ENCODE data around the gene TRIM77. TPM values are rescaled to one million over a fixed set of nuclear protein-coding genes. Genes with fewer than 3 reads are reported as not detected.
"Not testable (repeated sequence)": the region's sequence is repeated elsewhere in the genome, so short reads cannot be mapped to it uniquely, and the experiment has no call there.

TRIM77 gene
- total and polyA plus RNA-seq, 2 donors (not counting 1 experiment from before 2014, with no cell fraction given), result not detected

- H2AFZ ChIP-seq (ENCODE audit: low read length), result no peak overlapping the region
- no peak overlapping the region for H3K27ac ChIP-seq (ENCODE audit: insufficient read depth, low read length)
- DNase-seq (ENCODE audit: low read depth in 2 of 2), result no peak
- no peak overlapping the region for H3K4me3 ChIP-seq (replicated peaks in 1 of 4; ENCODE audit: control extremely low read depth in 1 of 4, insufficient read depth in 1 of 4, low read depth in 3 of 4, low read length in 4 of 4)
- no peaks in the 10 kb centered on the region for H3K36me3 ChIP-seq (ENCODE audit: control insufficient read depth, insufficient read depth, low read length)
- H4K20me1 ChIP-seq (ENCODE audit: control insufficient read depth, extremely low read depth, insufficient read depth, low read length), result no peaks in the 10 kb centered on the region
- no peaks in the 10 kb centered on the region for H3K4me1 ChIP-seq (ENCODE audit: control insufficient read depth, extremely low read depth, insufficient read depth, low read length)
- H3K9ac ChIP-seq (ENCODE audit: insufficient read depth, low read length), result no peak overlapping the region
- no peaks in the 10 kb centered on the region for H3K27me3 ChIP-seq (ENCODE audit: control insufficient read depth, insufficient read depth, low read length)
- no peaks in the 10 kb centered on the region for H3K9me3 ChIP-seq (ENCODE audit: control insufficient read depth, insufficient read depth, low read depth, low read length)
- no peaks in the 10 kb centered on the region for H3K79me2 ChIP-seq (ENCODE audit: control insufficient read depth, insufficient read depth, low read length)
- no peak for TF ChIP-seq EZH2 (IDR thresholded peaks at IDR 0.05; ENCODE audit: low read length, missing control alignments)
- no peak for TF ChIP-seq CTCF (conservative IDR thresholded peaks at IDR 0.05 in 1 of 2, IDR thresholded peaks at IDR 0.05 in 1 of 2; ENCODE audit: low read depth in 1 of 2, low read length in 2 of 2)
- no peak overlapping the region for H3K4me2 ChIP-seq (ENCODE audit: extremely low read depth, insufficient read depth, low read length)
Observed at GRCh38 chr11:89736566-89736965, 26.5 kb downstream of the TRIM77 start.

GRCh38 chr11:89737116-89737515, 27.0 kb downstream of the TRIM77 start:
- Histone ChIP-seq H3K4me1 (ENCODE audit: control insufficient read depth, extremely low read depth, insufficient read depth, low read length) (no peaks in the 10 kb centered on the region), H3K36me3 (ENCODE audit: control insufficient read depth, insufficient read depth, low read length) (no peaks in the 10 kb centered on the region), H3K4me2 (ENCODE audit: extremely low read depth, insufficient read depth, low read length) (no peak overlapping the region), H3K9ac (ENCODE audit: insufficient read depth, low read length) (no peak overlapping the region), H3K4me3 (replicated peaks in 1 of 4; ENCODE audit: control extremely low read depth in 1 of 4, insufficient read depth in 1 of 4, low read depth in 3 of 4, low read length in 4 of 4) (no peak overlapping the region), H3K27ac (ENCODE audit: insufficient read depth, low read length) (no peak overlapping the region), H2AFZ (ENCODE audit: low read length) (no peak overlapping the region), H3K79me2 (ENCODE audit: control insufficient read depth, insufficient read depth, low read length) (no peaks in the 10 kb centered on the region), H4K20me1 (ENCODE audit: control insufficient read depth, extremely low read depth, insufficient read depth, low read length) (no peaks in the 10 kb centered on the region), H3K27me3 (ENCODE audit: control insufficient read depth, insufficient read depth, low read length) (no peaks in the 10 kb centered on the region), H3K9me3 (ENCODE audit: control insufficient read depth, insufficient read depth, low read depth, low read length) (no peaks in the 10 kb centered on the region)
- TF ChIP-seq CTCF (conservative IDR thresholded peaks at IDR 0.05 in 1 of 2, IDR thresholded peaks at IDR 0.05 in 1 of 2; ENCODE audit: low read depth in 1 of 2, low read length in 2 of 2) (no peak), EZH2 (IDR thresholded peaks at IDR 0.05; ENCODE audit: low read length, missing control alignments) (no peak)
- DNase-seq (ENCODE audit: low read depth in 2 of 2), result no peak

DNA sequence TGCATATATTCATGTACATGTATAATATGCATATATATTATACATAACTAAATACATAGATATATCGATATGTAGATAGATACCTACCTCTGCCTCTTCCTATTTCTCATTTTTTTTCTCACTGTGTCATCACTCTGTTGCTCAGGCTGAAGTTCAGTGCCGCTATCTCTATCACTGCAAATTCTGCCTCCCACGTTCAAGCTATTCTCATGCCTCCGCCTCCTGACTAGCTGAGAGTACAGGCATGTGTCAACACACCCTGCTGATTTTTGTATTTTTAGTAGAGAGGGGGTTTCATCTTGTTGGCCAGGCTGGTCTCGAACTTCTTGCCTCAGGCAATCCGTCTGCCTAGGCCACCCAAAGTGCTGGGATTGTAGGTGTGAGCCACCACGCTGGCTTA, 31.3 kb downstream of the TRIM77 start:
- not testable (repeated sequence) for H3K4me3 ChIP-seq (replicated peaks in 1 of 4; ENCODE audit: control extremely low read depth in 1 of 4, insufficient read depth in 1 of 4, low read depth in 3 of 4, low read length in 4 of 4); H3K36me3 ChIP-seq (ENCODE audit: control insufficient read depth, insufficient read depth, low read length); H3K4me2 ChIP-seq (ENCODE audit: extremely low read depth, insufficient read depth, low read length); H4K20me1 ChIP-seq (ENCODE audit: control insufficient read depth, extremely low read depth, insufficient read depth, low read length); H3K9ac ChIP-seq (ENCODE audit: insufficient read depth, low read length); H3K79me2 ChIP-seq (ENCODE audit: control insufficient read depth, insufficient read depth, low read length); H2AFZ ChIP-seq (ENCODE audit: low read length); H3K4me1 ChIP-seq (ENCODE audit: control insufficient read depth, extremely low read depth, insufficient read depth, low read length); H3K27me3 ChIP-seq (ENCODE audit: control insufficient read depth, insufficient read depth, low read length); H3K27ac ChIP-seq (ENCODE audit: insufficient read depth, low read length); H3K9me3 ChIP-seq (ENCODE audit: control insufficient read depth, insufficient read depth, low read depth, low read length); DNase-seq (ENCODE audit: low read depth in 2 of 2)

DNA sequence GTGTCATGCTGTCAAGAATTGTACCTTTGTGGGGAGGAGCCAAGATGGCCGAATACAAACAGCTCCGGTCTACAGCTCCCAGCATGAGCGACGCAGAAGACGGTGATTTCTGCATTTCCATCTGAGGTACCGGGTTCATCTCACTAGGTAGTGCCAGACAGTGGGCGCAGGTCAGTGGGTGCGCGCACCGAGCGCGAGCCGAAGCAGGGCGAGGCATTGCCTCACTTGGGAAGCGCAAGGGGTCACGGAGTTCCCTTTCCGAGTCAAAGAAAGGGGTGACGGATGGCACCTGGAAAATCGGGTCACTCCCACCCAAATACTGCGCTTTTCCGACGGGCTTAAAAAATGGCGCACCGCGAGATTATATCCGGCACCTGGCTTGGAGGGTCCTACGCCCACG, 34.1 kb downstream of the TRIM77 start:
- not testable (repeated sequence) for DNase-seq (ENCODE audit: low read depth in 2 of 2); H3K79me2 ChIP-seq (ENCODE audit: control insufficient read depth, insufficient read depth, low read length); H3K27ac ChIP-seq (ENCODE audit: insufficient read depth, low read length)

GRCh38 chr11:89750822-89751221, 40.7 kb downstream of the TRIM77 start:
- not testable (repeated sequence) for H3K4me3 ChIP-seq (replicated peaks in 1 of 4; ENCODE audit: control extremely low read depth in 1 of 4, insufficient read depth in 1 of 4, low read depth in 3 of 4, low read length in 4 of 4); H3K4me2 ChIP-seq (ENCODE audit: extremely low read depth, insufficient read depth, low read length); H3K79me2 ChIP-seq (ENCODE audit: control insufficient read depth, insufficient read depth, low read length); H2AFZ ChIP-seq (ENCODE audit: low read length); H3K9me3 ChIP-seq (ENCODE audit: control insufficient read depth, insufficient read depth, low read depth, low read length); DNase-seq (ENCODE audit: low read depth in 2 of 2); H3K36me3 ChIP-seq (ENCODE audit: control insufficient read depth, insufficient read depth, low read length); H3K27ac ChIP-seq (ENCODE audit: insufficient read depth, low read length); H3K27me3 ChIP-seq (ENCODE audit: control insufficient read depth, insufficient read depth, low read length); H3K9ac ChIP-seq (ENCODE audit: insufficient read depth, low read length); H4K20me1 ChIP-seq (ENCODE audit: control insufficient read depth, extremely low read depth, insufficient read depth, low read length); H3K4me1 ChIP-seq (ENCODE audit: control insufficient read depth, extremely low read depth, insufficient read depth, low read length)

More for the DNA sequence above, 34.1 kb downstream of the TRIM77 start:
- not testable (repeated sequence) for H3K4me1 ChIP-seq (ENCODE audit: control insufficient read depth, extremely low read depth, insufficient read depth, low read length); H3K4me3 ChIP-seq (replicated peaks in 1 of 4; ENCODE audit: control extremely low read depth in 1 of 4, insufficient read depth in 1 of 4, low read depth in 3 of 4, low read length in 4 of 4); H3K27me3 ChIP-seq (ENCODE audit: control insufficient read depth, insufficient read depth, low read length); H3K9me3 ChIP-seq (ENCODE audit: control insufficient read depth, insufficient read depth, low read depth, low read length); H4K20me1 ChIP-seq (ENCODE audit: control insufficient read depth, extremely low read depth, insufficient read depth, low read length); H2AFZ ChIP-seq (ENCODE audit: low read length); H3K9ac ChIP-seq (ENCODE audit: insufficient read depth, low read length); H3K4me2 ChIP-seq (ENCODE audit: extremely low read depth, insufficient read depth, low read length); H3K36me3 ChIP-seq (ENCODE audit: control insufficient read depth, insufficient read depth, low read length)

All from fibroblast of lung (primary cell).